Endodermal cell (in vitro differentiated cells): ENCODE data around the gene MPP7. TPM values are rescaled to one million over a fixed set of nuclear protein-coding genes. Genes with fewer than 3 reads are reported as not detected.

ENCODE experiments used
- DNase-seq: peaks from one replicate; pipeline ENCODE4 v3.0.0-alpha.2; 2017
- H3K27ac ChIP-seq: 2 replicates; pipeline ENCODE4 v1.5.1; 2013; ENCODE audit warnings: mild to moderate bottlenecking, low read depth, low read length, moderate library complexity
- H3K27me3 ChIP-seq: 2 replicates; pipeline ENCODE4 v1.6.1; 2013; ENCODE audit warnings: mild to moderate bottlenecking, low read length, moderate library complexity; ENCODE audit not compliant: insufficient read depth, control insufficient read depth, poor library complexity, severe bottlenecking
- H3K36me3 ChIP-seq: 2 replicates; pipeline ENCODE4 v1.7.0; 2013; ENCODE audit warnings: mild to moderate bottlenecking, low read length, moderate library complexity; ENCODE audit not compliant: control insufficient read depth, insufficient read depth
- H3K4me1 ChIP-seq: one replicate; pipeline ENCODE4 v1.7.0; 2013; ENCODE audit warnings: low read length; ENCODE audit not compliant: control insufficient read depth, insufficient read depth
- H3K4me3 ChIP-seq: 2 replicates; pipeline ENCODE4 v1.5.1; 2013; ENCODE audit warnings: mild to moderate bottlenecking, low read length, moderate library complexity
- H3K9ac ChIP-seq: 2 replicates; pipeline ENCODE4 v1.6.1; 2013; ENCODE audit warnings: mild to moderate bottlenecking, low read length, moderate library complexity; ENCODE audit not compliant: poor library complexity, severe bottlenecking; ENCODE audit errors: extremely low read depth
- H3K9me3 ChIP-seq: 2 replicates; pipeline ENCODE4 v1.6.1; 2013; ENCODE audit warnings: mild to moderate bottlenecking, low read length, moderate library complexity; ENCODE audit not compliant: control insufficient read depth
- H3K27ac Mint-ChIP-seq: 2 replicates; pipeline ENCODE4 v1.8.0; 2020; ENCODE audit warnings: mixed read lengths
- H3K27me3 Mint-ChIP-seq: 2 replicates; pipeline ENCODE4 v1.8.0; 2021; ENCODE audit warnings: mild to moderate bottlenecking, mixed read lengths; ENCODE audit not compliant: insufficient read depth
- H3K36me3 Mint-ChIP-seq: 2 replicates; pipeline ENCODE4 v1.8.0; 2020; ENCODE audit warnings: low read depth, mixed read lengths
- H3K4me1 Mint-ChIP-seq: 2 replicates; pipeline ENCODE4 v1.8.0; 2020; ENCODE audit warnings: mixed read lengths
- H3K4me3 Mint-ChIP-seq: 2 replicates; pipeline ENCODE4 v1.8.0; 2020; ENCODE audit warnings: mild to moderate bottlenecking, moderate library complexity, mixed read lengths
- H3K9me3 Mint-ChIP-seq: 2 replicates; pipeline ENCODE4 v1.8.0; 2020; ENCODE audit warnings: mild to moderate bottlenecking, mixed read lengths
- WGBS, 2 experiments: methylation state at CpG; one replicate each; pipeline versions ENCODE4 v1.1.5 to v1.1.7; 2013; ENCODE audit warnings: missing lambda C conversion rate in 2 of 2, mixed read lengths in 1 of 2; ENCODE audit not compliant: insufficient coverage in 1 of 2, insufficient read length in 1 of 2; 5-methylcytosine and 5-hydroxymethylcytosine counted together
- total RNA-seq, 2 donors: library from RNA; stranded (reverse); fragmentation: NEBNext Ultra II Directional in 1 of 2; extraction: Animal tissue kit (Norgen Biotek cat#: 25700) in 1 of 2; gene quantifications; 2 replicates in 1 of 2; 3 replicates in 1 of 2; pipeline ENCODE4 v1.2.1, GENCODE V29; 2021
- TF ChIP-seq, protein P1 (sequence below): fragments of 200-600 bp; sonication (generic); conservative IDR thresholded peaks from 2 replicates; pipeline ENCODE4 v1.5.0; 2021; ENCODE audit warnings: antibody characterized with exemption, mild to moderate bottlenecking

Gene MPP7
- total RNA-seq, 2 donors from 2014 or later = 5.5 to 7.7 TPM

DNA sequence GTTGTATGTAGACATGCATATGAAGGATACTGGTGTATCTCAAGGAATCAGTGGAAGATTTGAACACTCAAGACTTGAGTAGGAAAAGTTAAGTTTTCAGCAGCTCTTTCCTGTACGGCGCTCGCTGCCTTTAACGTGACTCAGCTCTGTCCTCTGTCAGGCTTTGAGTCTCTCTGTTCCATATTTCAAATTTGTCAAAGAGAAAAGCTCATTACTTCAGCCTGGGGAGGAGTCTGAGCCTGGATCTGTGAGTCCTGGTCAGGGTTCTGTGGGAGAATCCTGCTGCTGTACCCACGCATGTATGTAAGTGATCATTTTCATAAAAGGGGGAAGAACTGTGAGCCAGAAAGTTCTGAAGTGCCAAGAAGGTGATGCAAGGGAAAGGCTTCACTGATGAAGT lies 13.8 kb upstream of the MPP7 start:
- Histone ChIP-seq H3K27ac (no peak overlapping the region), H3K4me3 (no peak overlapping the region), H3K9me3 (peaks cover 5% of the 10 kb centered on the region), H3K4me1 (no peaks in the 10 kb centered on the region), H3K27me3 (no peaks in the 10 kb centered on the region), H3K9ac (no peak overlapping the region), H3K36me3 (no peaks in the 10 kb centered on the region)
- Mint-ChIP-seq H3K4me1 (no peaks in the 10 kb centered on the region), H3K9me3 (peaks cover 3% of the 10 kb centered on the region), H3K27me3 (peaks cover 19% of the 10 kb centered on the region), H3K36me3 (no peaks in the 10 kb centered on the region), H3K4me3 (no peak overlapping the region), H3K27ac (no peak overlapping the region)
- 92 to 95% methylated on average over 5 of the region's 5 CpGs for WGBS, 2 experiments
- no peak for DNase-seq
- TF ChIP-seq, protein P1, sequence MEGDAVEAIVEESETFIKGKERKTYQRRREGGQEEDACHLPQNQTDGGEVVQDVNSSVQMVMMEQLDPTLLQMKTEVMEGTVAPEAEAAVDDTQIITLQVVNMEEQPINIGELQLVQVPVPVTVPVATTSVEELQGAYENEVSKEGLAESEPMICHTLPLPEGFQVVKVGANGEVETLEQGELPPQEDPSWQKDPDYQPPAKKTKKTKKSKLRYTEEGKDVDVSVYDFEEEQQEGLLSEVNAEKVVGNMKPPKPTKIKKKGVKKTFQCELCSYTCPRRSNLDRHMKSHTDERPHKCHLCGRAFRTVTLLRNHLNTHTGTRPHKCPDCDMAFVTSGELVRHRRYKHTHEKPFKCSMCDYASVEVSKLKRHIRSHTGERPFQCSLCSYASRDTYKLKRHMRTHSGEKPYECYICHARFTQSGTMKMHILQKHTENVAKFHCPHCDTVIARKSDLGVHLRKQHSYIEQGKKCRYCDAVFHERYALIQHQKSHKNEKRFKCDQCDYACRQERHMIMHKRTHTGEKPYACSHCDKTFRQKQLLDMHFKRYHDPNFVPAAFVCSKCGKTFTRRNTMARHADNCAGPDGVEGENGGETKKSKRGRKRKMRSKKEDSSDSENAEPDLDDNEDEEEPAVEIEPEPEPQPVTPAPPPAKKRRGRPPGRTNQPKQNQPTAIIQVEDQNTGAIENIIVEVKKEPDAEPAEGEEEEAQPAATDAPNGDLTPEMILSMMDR = no peak

DNA sequence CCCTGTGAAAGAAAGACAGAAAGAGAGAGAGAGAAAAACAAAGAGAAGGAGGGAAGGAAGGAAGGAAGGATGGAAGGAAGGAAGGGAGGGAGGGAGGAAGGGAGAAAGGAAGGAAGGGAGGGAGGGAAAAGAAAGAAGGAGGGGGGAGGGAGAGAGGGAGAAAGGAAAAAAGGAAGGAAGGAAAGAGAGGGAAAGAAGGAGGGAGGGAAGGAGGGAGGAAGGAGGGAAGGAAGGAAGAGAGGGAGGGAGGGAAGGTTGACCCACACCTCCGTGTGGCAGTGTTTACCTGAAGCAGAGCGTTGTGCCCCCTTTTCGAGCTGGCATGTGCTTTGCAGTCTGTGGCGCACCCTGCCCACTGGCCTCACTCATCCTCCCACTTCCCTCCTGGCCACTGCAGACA lies 12.3 kb upstream of the MPP7 start:
- no peak overlapping the region for H3K27ac Mint-ChIP-seq
- TF ChIP-seq, protein P1 = no peak
- Histone ChIP-seq H3K27ac (no peak overlapping the region), H3K4me1 (no peaks in the 10 kb centered on the region), H3K36me3 (no peaks in the 10 kb centered on the region), H3K9me3 (peaks cover 5% of the 10 kb centered on the region), H3K9ac (no peak overlapping the region), H3K4me3 (no peak overlapping the region), H3K27me3 (peaks cover 7% of the 10 kb centered on the region)
- H3K9me3 Mint-ChIP-seq = peaks cover 3% of the 10 kb centered on the region
- WGBS, 2 experiments = 82% methylated on average over 4 of the region's 4 CpGs; no CpG with 5 or more reads in 1 of the 2 experiments
- no peak for DNase-seq
- peaks cover 21% of the 10 kb centered on the region for H3K27me3 Mint-ChIP-seq
- H3K4me1 Mint-ChIP-seq = no peaks in the 10 kb centered on the region
- H3K4me3 Mint-ChIP-seq = no peak overlapping the region
- H3K36me3 Mint-ChIP-seq = no peaks in the 10 kb centered on the region

DNA sequence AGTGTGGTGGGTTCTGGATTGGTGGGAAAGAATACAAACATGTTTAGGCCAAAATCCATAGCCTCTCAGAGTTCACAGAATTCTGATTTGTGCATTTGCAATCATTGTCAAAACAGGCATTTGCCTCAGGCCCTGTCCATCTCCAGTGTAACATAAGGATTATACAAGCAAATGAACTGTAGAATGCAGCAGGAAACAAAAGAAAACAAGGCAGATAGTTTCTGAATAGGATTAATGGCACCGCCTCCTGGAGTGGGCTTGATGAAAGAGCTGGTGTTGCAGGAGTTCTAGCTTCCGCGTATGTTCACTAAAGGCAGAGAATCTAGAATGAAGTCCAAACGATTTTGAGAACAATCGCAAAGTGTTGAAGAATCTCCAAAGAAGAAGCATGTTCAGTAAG lies 11.3 kb upstream of the MPP7 start:
- WGBS, 2 experiments = 77 to 78% methylated on average over 5 of the region's 5 CpGs

More for the DNA sequence above, 11.3 kb upstream of the MPP7 start:
- H3K27me3 ChIP-seq = peaks cover 14% of the 10 kb centered on the region
- peaks cover 5% of the 10 kb centered on the region for H3K9me3 ChIP-seq
- no peaks in the 10 kb centered on the region for H3K4me1 ChIP-seq
- H3K36me3 Mint-ChIP-seq = no peaks in the 10 kb centered on the region
- H3K36me3 ChIP-seq = no peaks in the 10 kb centered on the region
- no peak overlapping the region for H3K9ac ChIP-seq
- peaks cover 29% of the 10 kb centered on the region for H3K27me3 Mint-ChIP-seq
- no peaks in the 10 kb centered on the region for H3K4me1 Mint-ChIP-seq
- TF ChIP-seq, protein P1 = no peak
- no peak overlapping the region for H3K27ac ChIP-seq
- no peak for DNase-seq
- no peak overlapping the region for H3K27ac Mint-ChIP-seq
- no peak overlapping the region for H3K4me3 Mint-ChIP-seq
- H3K4me3 ChIP-seq = no peak overlapping the region
- H3K9me3 Mint-ChIP-seq = peaks cover 3% of the 10 kb centered on the region
